GM19397 (cell line): ENCODE results near the gene BBS7.

Source experiments
- ATAC-seq: cut with Tn5 transposase; IDR thresholded peaks from one replicate; pipeline ENCODE4 v1.9.1; 2021; ENCODE audit warnings: mild to moderate bottlenecking, moderate library complexity; ENCODE audit not compliant: unreplicated experiment

BBS7 gene

GRCh38 chr4:121794505-121795188 is 75.6 kb downstream of the BBS7 start:
- ATAC-seq: no peak

- no peak for ATAC-seq
Measured at GRCh38 chr4:121792966-121793365, 77.3 kb downstream of the BBS7 start.

- no peak for ATAC-seq
Measured at GRCh38 chr4:121791481-121791880, 78.8 kb downstream of the BBS7 start.

GRCh38 chr4:121790976-121791375 is 79.3 kb downstream of the BBS7 start:
- no peak for ATAC-seq

GRCh38 chr4:121789960-121790829 is 80.1 kb downstream of the BBS7 start:
- no peak for ATAC-seq

- no peak for ATAC-seq
Measured at GRCh38 chr4:121789455-121789854, 80.8 kb downstream of the BBS7 start.

- ATAC-seq: no peak
Measured at GRCh38 chr4:121788896-121789295, 81.4 kb downstream of the BBS7 start.

- ATAC-seq: no peak
Measured at GRCh38 chr4:121786221-121786620, 84.1 kb downstream of the BBS7 start.

- ATAC-seq: no peak
Measured at GRCh38 chr4:121785479-121785878, 84.8 kb downstream of the BBS7 start.

GRCh38 chr4:121784975-121785374 is 85.3 kb downstream of the BBS7 start:
- no peak for ATAC-seq

- no peak for ATAC-seq
Measured at GRCh38 chr4:121784401-121784800, 85.9 kb downstream of the BBS7 start.

- no peak for ATAC-seq
Measured at GRCh38 chr4:121783210-121783609, 87.1 kb downstream of the BBS7 start.

GRCh38 chr4:121778991-121779628 is 91.2 kb downstream of the BBS7 start:
- no peak for ATAC-seq

GRCh38 chr4:121777625-121778024 is 92.6 kb downstream of the BBS7 start:
- no peak for ATAC-seq

GRCh38 chr4:121776610-121777401 is 93.5 kb downstream of the BBS7 start:
- ATAC-seq: no peak
